Measurements from ENCODE around the gene SLCO2B1. TPM values are rescaled to one million over a fixed set of nuclear protein-coding genes. Genes with fewer than 3 reads are reported as not detected.

The SLCO2B1 gene
- total RNA-seq, 1 donor from 2014 or later, result 2.6 TPM

- Mint-ChIP-seq H3K4me1 (ENCODE audit: low read depth, unreplicated experiment) (peaks cover 8% of the 10 kb centered on the region), H3K27me3 (ENCODE audit: low read depth, unreplicated experiment) (peaks cover 38% of the 10 kb centered on the region), H3K4me3 (ENCODE audit: unreplicated experiment) (no peak overlapping the region), H3K9me3 (ENCODE audit: unreplicated experiment) (peaks cover 2% of the 10 kb centered on the region), H3K27ac (ENCODE audit: unreplicated experiment) (no peak overlapping the region), H3K36me3 (ENCODE audit: low read depth, unreplicated experiment) (peaks cover 4% of the 10 kb centered on the region)
- Histone ChIP-seq H3K27ac (ENCODE audit: low read depth, low read length) (no peak overlapping the region), H3K36me3 (ENCODE audit: insufficient read depth, low read length) (no peaks in the 10 kb centered on the region), H3K27me3 (ENCODE audit: insufficient read depth, low read length) (peaks cover 5% of the 10 kb centered on the region), H3K4me1 (ENCODE audit: insufficient read depth, low read length) (peaks cover 8% of the 10 kb centered on the region), H3K79me2 (ENCODE audit: insufficient read depth, low read length) (no peaks in the 10 kb centered on the region), H3K9ac (ENCODE audit: low read length) (no peak overlapping the region), H3K9me3 (ENCODE audit: insufficient read depth, low read depth, low read length) (no peaks in the 10 kb centered on the region), H4K20me1 (ENCODE audit: insufficient read depth, low read length) (no peaks in the 10 kb centered on the region), H2AFZ (ENCODE audit: low read depth, low read length) (no peak overlapping the region), H3K4me2 (ENCODE audit: low read length) (no peak overlapping the region), H3K4me3 (ENCODE audit: insufficient read depth, low read depth, low read length) (no peak overlapping the region)
- FAIRE-seq (no peak), DNase-seq (ENCODE audit: low read depth) (no peak)
- TF ChIP-seq CTCF (IDR thresholded peaks at IDR 0.05; ENCODE audit: insufficient read depth, low read depth, low read length) (no peak), EZH2 (IDR thresholded peaks at IDR 0.05; ENCODE audit: insufficient read depth, low read length) (no peak)
Measured at GRCh38 chr11:75145196-75145971, 5.5 kb upstream of the SLCO2B1 start.

- H3K27ac Mint-ChIP-seq (ENCODE audit: unreplicated experiment), result no peak overlapping the region
- Histone ChIP-seq H3K4me2 (ENCODE audit: low read length) (no peak overlapping the region), H3K36me3 (ENCODE audit: insufficient read depth, low read length) (no peaks in the 10 kb centered on the region), H3K4me3 (ENCODE audit: insufficient read depth, low read depth, low read length) (no peak overlapping the region), H4K20me1 (ENCODE audit: insufficient read depth, low read length) (no peaks in the 10 kb centered on the region), H3K27me3 (ENCODE audit: insufficient read depth, low read length) (peaks cover 12% of the 10 kb centered on the region), H3K79me2 (ENCODE audit: insufficient read depth, low read length) (no peaks in the 10 kb centered on the region), H3K4me1 (ENCODE audit: insufficient read depth, low read length) (peaks cover 8% of the 10 kb centered on the region), H2AFZ (ENCODE audit: low read depth, low read length) (no peak overlapping the region), H3K9me3 (ENCODE audit: insufficient read depth, low read depth, low read length) (no peaks in the 10 kb centered on the region), H3K27ac (ENCODE audit: low read depth, low read length) (no peak overlapping the region), H3K9ac (ENCODE audit: low read length) (no peak overlapping the region)
- peaks cover 8% of the 10 kb centered on the region for H3K4me1 Mint-ChIP-seq (ENCODE audit: low read depth, unreplicated experiment)
- H3K27me3 Mint-ChIP-seq (ENCODE audit: low read depth, unreplicated experiment), result peaks cover 43% of the 10 kb centered on the region
- peaks cover 6% of the 10 kb centered on the region for H3K36me3 Mint-ChIP-seq (ENCODE audit: low read depth, unreplicated experiment)
- H3K9me3 Mint-ChIP-seq (ENCODE audit: unreplicated experiment), result peaks cover under 1% of the 10 kb centered on the region
- DNase-seq (ENCODE audit: low read depth) (no peak), FAIRE-seq (no peak)
- no peak overlapping the region for H3K4me3 Mint-ChIP-seq (ENCODE audit: unreplicated experiment)
- TF ChIP-seq CTCF (IDR thresholded peaks at IDR 0.05; ENCODE audit: insufficient read depth, low read depth, low read length) (no peak), EZH2 (IDR thresholded peaks at IDR 0.05; ENCODE audit: insufficient read depth, low read length) (no peak)
Measured at GRCh38 chr11:75145972-75146519, 4.9 kb upstream of the SLCO2B1 start.

GRCh38 chr11:75146711-75147110 lies 4.2 kb upstream of the SLCO2B1 start:
- H4K20me1 ChIP-seq (ENCODE audit: insufficient read depth, low read length), result no peaks in the 10 kb centered on the region
- H3K9me3 Mint-ChIP-seq (ENCODE audit: unreplicated experiment), result no peaks in the 10 kb centered on the region
- H3K4me1 Mint-ChIP-seq (ENCODE audit: low read depth, unreplicated experiment), result peaks cover 8% of the 10 kb centered on the region
- no peak overlapping the region for H3K4me2 ChIP-seq (ENCODE audit: low read length)
- no peak overlapping the region for H3K4me3 Mint-ChIP-seq (ENCODE audit: unreplicated experiment)
- no peak overlapping the region for H3K27ac Mint-ChIP-seq (ENCODE audit: unreplicated experiment)
- FAIRE-seq, result no peak
- H3K9ac ChIP-seq (ENCODE audit: low read length), result no peak overlapping the region
- H3K36me3 Mint-ChIP-seq (ENCODE audit: low read depth, unreplicated experiment), result peaks cover 6% of the 10 kb centered on the region
- peaks cover 43% of the 10 kb centered on the region for H3K27me3 Mint-ChIP-seq (ENCODE audit: low read depth, unreplicated experiment)
- peaks cover 8% of the 10 kb centered on the region for H3K4me1 ChIP-seq (ENCODE audit: insufficient read depth, low read length)
- no peak for TF ChIP-seq CTCF (IDR thresholded peaks at IDR 0.05; ENCODE audit: insufficient read depth, low read depth, low read length)
- no peak for TF ChIP-seq EZH2 (IDR thresholded peaks at IDR 0.05; ENCODE audit: insufficient read depth, low read length)
- DNase-seq (ENCODE audit: low read depth), result no peak
- H3K27me3 ChIP-seq (ENCODE audit: insufficient read depth, low read length), result peaks cover 16% of the 10 kb centered on the region
- H3K4me3 ChIP-seq (ENCODE audit: insufficient read depth, low read depth, low read length), result no peak overlapping the region
- H2AFZ ChIP-seq (ENCODE audit: low read depth, low read length), result no peak overlapping the region
- no peaks in the 10 kb centered on the region for H3K36me3 ChIP-seq (ENCODE audit: insufficient read depth, low read length)
- H3K9me3 ChIP-seq (ENCODE audit: insufficient read depth, low read depth, low read length), result no peaks in the 10 kb centered on the region
- H3K79me2 ChIP-seq (ENCODE audit: insufficient read depth, low read length), result no peaks in the 10 kb centered on the region
- no peak overlapping the region for H3K27ac ChIP-seq (ENCODE audit: low read depth, low read length)
